T-helper 22 cell (primary cell): ENCODE results near the gene SMARCD3.

Source experiments
- DNase-seq: peaks from one replicate; pipeline ENCODE4 v3.0.0-alpha.2; 2020; ENCODE audit warnings: low read depth

Gene SMARCD3

GRCh38 chr7:151236406-151236805 lies 12.1 kb downstream of the SMARCD3 start:
- DNase-seq: no peak

DNA sequence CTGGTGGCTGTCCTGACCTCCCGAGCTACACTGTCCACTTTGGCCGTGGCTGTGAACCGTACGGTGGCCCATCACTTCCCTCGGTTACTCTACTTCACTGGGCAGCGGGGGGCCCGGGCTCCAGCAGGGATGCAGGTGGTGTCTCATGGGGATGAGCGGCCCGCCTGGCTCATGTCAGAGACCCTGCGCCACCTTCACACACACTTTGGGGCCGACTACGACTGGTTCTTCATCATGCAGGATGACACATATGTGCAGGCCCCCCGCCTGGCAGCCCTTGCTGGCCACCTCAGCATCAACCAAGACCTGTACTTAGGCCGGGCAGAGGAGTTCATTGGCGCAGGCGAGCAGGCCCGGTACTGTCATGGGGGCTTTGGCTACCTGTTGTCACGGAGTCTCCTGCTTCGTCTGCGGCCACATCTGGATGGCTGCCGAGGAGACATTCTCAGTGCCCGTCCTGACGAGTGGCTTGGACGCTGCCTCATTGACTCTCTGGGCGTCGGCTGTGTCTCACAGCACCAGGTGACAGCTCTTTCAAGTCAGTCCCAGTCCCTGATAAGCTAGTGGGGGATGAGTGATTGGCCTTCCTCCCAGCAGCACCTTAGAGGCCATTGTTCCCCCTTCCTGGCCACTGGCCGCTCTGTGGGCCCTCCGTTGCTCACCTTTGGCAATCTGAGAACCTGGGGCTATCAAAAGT lies 13.3 kb downstream of the SMARCD3 start:
- no peak for DNase-seq

DNA sequence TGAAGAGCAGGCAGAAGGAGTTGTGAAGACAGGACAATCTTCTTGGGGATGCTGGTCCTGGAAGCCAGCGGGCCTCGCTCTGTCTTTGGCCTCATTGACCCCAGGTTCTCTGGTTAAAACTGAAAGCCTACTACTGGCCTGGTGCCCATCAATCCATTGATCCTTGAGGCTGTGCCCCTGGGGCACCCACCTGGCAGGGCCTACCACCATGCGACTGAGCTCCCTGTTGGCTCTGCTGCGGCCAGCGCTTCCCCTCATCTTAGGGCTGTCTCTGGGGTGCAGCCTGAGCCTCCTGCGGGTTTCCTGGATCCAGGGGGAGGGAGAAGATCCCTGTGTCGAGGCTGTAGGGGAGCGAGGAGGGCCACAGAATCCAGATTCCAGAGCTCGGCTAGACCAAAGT lies 14.7 kb downstream of the SMARCD3 start:
- DNase-seq: no peak

DNA sequence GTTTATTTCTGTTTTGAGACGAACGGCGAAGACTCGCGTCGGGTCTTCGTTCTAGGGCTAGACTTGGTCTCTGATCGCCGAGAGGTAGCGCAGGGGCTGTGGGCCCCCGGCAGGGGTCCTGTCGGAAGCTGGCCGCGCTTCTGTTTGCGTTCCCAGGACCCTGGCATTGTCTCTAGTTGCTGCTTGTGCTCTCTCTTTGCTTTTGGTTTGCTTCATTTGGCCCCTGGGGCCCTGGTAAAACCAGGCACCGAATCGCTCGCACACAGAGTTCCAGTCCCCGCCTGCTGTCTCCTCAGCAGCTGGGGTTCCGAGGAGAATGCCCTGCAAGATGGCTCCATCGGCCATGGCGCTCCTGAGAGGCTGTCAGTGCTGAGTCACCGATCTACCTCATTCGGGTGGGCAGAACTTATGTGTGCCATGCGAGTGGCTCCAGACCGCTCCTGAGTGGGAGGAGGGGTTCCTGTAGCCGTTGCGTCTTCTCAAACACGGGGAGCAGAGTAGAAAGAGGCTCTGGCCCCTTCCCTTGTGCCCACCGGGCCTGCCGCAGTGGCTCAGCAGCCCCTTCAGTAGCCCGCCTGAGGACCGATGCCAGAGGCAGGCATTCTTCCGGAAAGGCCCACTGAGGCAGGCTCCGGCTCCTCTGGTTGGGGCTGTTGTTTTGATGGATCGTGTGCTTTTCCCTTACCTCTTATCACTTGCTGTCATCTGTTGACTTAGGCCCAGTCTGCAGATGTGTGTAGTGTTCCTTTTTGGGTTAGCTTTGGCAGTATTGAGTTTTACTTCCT lies 15.4 kb downstream of the SMARCD3 start:
- DNase-seq: peak; percentile 55

GRCh38 chr7:151232091-151232916 lies 16.2 kb downstream of the SMARCD3 start, which contains the start of gene CHPF2:
Gene CHPF2, plus strand, starts transcription at chr7:151232483. Its CDS starts 1,529 bp downstream, at chr7:151234012.
- peak; percentile 81 for DNase-seq

GRCh38 chr7:151231080-151231479 lies 17.4 kb downstream of the SMARCD3 start:
- no peak for DNase-seq

GRCh38 chr7:151229249-151229648 lies 19.2 kb downstream of the SMARCD3 start:
- DNase-seq: no peak

DNA sequence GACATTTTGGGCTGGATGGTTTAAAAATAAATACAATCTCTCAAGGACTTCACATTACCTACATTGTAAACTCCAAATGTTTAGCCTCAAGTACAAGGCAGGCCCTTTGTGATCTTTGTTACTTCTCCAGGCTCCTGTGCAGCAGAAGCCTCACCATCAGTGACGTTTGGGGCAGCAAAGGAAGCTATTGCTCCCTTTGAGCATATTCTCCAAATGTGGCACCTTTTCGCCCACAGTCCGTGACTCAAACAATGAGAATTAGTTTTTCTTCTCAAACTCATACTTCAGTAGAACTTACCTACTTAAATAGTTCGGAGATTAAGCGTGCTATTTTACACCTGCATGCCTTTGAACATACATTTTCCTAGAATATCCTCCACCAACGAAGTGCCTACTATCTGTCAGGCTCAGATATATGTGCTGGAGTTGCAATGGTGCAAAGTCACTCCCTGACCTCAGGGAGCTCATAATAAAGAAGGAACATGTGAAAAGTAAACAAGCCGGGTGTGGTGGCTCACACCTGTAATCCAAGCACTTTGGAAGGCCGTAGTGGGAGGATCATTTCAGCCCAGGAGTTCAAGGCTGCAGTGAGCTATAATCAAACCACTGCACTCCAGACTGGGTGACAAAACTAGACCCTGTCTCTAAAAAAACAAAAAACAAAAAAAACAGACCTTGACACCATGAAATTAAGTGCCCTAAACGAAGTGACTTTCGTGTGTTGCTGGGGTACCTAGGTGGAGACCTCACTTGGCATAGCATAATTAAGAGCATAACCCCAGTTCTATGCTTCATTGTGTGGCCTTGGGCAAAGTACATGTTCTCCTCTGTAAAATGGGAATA lies 20.2 kb downstream of the SMARCD3 start:
- no peak for DNase-seq

GRCh38 chr7:151226875-151227782 lies 21.4 kb downstream of the SMARCD3 start, which contains the start of gene ABCF2:
Gene ABCF2, minus strand, starts transcription at chr7:151227205. Its CDS starts 747 bp downstream, at chr7:151226458.
- peak; percentile 95 for DNase-seq

GRCh38 chr7:151226560-151226874 lies 22.0 kb downstream of the SMARCD3 start:
- no peak for DNase-seq

GRCh38 chr7:151225948-151226510 lies 22.5 kb downstream of the SMARCD3 start:
- DNase-seq: no peak

GRCh38 chr7:151223728-151224127 lies 24.8 kb downstream of the SMARCD3 start:
- no peak for DNase-seq

DNA sequence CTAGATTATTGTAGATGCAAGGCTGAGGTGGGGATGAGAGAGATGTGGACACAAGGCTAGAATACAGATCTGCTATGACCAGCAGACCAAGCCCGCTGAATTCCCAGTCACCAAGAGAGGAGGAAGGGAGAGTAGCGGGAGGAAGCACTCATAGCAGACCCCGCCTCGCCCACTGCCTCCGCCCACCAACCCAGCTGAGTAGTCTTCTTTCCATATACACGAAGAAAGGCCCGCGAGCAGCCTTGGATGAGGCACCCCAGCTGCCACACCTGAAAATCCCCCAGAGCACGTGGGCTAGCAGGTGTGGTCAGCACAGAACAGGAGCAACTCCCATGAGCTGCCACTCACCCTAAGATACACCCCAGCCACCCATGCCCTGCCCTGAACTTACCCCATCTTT lies 30.3 kb downstream of the SMARCD3 start:
- DNase-seq: no peak

DNA sequence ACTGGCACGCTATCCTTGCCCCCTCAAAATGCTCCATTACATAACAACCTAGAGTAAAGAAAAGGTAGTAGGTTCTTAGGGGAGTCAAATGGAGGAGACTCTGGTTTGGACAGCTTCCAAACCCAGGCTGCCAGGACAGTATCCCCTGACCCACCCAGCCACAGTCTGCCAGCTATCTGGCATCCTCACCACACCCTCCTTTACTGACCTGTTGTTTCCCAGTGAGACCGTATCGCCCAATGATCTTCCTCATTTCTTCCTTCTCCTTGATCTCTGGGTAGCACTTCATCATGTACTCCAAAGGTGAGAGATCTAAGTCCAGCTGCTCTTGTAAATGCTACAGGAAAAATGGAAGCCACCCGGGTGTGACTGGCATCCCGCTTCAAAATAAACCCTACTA lies 33.1 kb downstream of the SMARCD3 start:
- no peak for DNase-seq

DNA sequence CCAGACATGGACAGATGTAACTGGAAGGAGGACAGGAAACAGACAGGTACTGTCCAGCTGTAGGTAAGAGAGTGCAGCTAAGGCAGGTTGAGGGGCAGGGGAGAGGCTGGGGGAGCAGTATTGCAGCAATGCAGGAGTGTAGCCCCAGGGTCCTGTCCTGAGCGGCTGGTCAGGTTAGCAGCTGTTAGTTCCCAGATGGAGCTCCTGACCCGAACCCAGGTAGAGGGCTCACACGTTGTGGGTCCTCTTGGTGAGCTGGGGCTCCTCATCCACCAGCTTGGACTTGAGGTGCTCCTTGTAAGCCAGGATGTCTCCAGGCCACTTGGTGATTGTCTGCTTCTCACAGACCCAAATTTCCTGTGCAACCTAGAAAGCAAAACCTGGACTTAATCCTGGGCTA lies 34.7 kb downstream of the SMARCD3 start:
- DNase-seq: no peak

- DNase-seq: no peak
Observed at GRCh38 chr7:151212626-151213025, 35.9 kb downstream of the SMARCD3 start.

DNA sequence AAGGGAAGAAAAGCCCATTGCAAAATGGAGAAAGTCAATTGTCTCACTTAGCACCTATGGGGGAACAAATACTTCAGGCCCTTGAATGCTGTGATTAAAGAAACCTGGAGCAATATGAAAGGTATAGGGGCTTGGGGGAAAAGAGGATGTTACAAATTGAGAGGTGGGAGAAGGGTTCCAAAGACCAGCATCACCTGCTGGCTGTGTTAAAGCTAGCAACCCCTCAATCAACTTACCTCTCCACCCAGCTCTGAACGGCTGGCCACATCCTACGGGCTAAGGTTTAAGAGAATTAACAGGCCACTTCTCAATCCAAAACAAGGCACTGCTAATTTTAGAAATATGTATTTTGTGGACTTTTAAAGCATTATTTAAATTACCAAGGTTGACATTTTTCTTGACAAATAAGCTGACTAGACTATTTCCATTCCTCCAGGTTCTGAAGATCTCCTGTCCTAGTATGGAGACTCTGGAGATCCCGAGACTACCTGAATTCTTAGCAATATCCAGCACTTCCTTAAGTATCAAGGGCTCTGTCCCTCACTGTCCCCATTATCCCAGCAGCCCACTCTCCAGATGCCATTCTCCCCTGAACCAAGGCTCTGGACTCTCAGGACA lies 37.2 kb downstream of the SMARCD3 start:
- no peak for DNase-seq

DNA sequence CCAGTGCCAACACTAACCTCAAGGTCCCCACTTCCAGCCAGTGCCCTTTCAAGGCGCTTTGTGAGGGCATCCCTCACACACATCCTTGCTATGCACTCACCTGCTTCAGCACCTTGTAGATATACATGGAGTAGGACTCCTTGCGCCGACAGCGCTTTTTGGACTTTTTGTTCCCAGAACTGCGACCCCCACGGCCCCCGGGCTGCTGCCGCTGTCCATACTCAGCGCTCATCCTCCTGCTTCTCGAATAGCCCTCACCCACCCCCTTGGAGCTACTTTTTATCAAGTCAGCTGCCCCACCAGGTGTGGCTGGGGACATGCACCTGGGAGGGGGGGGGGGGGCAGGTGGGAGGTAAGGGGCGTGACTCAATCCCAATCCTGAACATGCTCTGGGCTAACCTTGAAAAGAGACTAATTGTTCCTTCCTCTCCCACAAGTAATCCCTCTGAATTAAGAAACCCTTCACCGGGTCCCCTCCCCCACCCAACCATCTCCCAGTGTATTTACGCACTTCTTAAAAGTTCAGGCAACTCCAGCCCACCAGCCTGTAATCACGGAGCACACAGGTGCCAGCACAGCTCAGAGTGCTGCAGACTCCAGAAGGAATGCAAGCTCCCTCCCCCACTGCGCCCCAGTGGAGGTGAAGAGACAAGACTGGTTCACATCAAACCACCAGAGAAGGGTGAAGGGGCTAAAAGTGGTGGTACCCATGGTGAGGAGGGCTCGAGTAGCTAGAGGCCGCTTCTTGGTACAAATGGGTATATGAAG lies 38.2 kb downstream of the SMARCD3 start, which contains the start of gene H2BK1:
H2BK1 (minus strand) TSS at position 402 of the 768 bp plus-strand sequence; CDS start at position 232, 170 bp downstream.
- DNase-seq: no peak

GRCh38 chr7:151209588-151209987 lies 38.9 kb downstream of the SMARCD3 start:
- DNase-seq: no peak
